Hypothalamus (tissue), 51 donors: ENCODE measurements around the gene ADARB1.

Experiments used
- DNase-seq, 51 donors: peaks; one replicate each; lab custom pipeline; 2025; lab: John Stamatoyannopoulos, UW

The ADARB1 gene

DNA sequence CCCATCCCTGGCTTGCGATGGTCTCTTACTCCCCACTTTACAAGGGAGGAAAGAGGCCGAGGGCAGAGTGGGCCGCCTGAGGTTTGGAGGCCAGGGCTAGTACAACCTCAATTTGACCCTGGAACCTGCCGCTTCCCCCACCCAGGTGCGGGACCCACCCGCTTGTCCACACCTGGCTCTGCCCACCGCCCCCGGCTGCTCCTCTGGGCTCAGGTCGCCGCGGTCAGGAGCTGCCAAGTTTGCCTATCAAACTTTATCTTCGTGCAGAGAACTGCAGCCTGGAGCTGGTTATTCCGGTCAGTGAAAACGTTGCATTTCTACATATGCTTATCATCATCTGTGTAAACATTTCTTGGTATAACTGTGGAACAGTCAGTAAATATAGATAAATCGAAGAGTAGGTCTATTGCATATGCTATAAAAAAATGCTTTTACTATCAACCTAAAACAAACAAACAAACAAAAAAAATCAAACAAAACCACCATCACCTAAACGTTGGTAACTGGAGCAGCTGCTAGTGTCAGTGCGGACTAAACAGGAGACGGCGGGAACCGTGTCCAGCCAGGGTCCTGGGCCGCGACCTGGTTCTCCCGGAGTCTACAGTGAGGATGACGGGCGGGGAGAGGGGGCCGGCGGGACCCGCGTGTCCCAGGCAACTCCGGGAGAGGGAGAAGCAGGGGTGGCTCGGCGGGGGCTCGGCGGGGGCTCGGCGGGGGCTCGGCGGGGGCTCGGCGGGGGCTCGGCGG, 906 bp upstream of the ADARB1 start:
- peak in 8 of 51 donors; percentile 15 to 50 (median 37) for DNase-seq

DNA sequence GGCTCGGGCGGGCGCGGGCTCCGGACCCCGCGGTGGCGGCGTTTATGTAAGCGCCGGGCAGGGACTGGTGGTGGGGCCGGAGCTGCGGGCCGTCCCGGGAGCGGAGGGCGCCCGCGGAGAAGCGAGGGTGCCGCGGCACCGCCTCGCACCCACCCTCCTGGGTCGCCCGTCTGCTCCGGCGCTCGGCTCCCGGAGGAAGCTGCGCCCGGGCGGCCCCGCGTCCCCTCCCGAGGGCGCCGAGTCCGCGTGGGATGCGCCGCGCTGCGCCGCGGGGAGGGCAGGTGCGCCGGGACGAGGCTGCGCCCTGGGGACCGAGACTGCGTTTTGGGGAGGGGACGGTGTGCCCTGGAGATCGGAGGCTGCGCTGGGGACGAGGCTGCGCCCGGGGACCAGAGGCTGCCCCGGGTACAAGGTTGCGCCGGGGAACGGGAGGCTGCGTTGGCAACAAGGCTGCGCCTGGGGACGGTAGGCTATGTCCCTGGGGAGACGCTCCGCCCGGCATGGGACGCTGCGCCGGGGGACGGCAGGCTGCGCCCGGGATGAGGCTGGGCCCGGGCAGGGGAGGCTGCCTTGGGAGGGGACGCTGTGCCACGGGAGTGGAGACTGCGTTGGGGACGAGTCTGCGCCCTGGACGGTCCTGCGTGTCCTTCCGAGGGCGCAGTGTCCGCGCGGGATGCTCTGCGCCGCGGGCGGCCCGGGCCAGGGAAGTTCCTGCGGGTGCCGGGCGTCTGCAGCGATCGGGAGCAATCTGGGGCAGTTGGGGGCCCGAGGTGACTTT, 627 bp downstream of the ADARB1 start:
- DNase-seq, result peak in 3 of 51 donors; percentile 16 to 54 (median 46)

DNA sequence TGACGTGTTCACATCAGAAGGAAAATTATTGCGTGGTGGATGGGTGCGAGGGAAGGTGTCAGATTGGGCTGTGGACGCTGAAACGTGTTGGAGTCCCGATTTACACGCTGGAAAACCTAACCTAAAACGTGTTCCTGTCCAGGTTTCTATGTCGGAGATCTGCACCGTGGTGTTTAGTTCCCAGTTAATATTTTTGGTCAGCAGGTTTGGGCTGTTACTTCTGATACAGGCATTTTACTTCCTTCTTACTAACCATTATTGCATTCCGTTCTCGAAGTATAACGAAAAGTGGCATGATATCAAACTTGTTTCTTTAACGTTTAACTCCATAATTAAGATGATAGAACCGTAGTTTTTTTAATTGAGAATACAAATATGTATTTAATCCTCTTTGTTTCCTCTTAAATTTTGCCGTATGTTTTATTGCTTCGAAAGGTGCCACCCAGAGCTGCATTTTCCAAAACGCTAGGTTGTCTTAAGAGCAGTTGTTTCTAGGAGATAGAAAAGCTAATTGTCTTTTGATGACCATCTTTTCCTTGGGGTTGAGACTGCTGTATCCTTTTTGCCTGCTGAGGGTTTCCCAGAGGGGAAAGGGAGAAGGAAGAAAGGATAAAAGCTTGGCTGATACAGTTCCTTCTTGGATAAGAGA, 1.3 kb downstream of the ADARB1 start:
- no peak for DNase-seq

DNA sequence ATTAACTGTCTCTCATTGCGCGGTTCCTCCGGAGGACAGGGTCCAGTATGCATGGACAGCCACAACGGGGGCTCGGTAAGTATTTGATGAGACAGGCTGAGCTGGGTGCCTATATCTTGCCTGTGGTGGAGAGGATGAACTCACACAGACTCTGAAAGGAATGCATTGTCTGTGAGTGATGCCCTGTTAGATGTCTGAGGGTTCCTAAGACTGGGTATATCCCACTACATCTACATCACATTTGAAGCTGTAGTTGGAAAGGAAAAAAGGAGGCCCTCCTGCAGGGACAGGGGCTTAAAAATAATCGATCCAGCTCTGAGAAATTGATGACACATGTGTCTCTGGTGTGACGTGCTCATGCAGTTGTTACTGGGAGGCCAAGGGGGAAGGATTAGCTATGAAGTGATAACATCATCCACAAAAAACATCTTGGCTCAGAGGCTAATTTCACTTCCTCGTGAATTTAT, 1.9 kb downstream of the ADARB1 start:
- DNase-seq, result no peak

DNA sequence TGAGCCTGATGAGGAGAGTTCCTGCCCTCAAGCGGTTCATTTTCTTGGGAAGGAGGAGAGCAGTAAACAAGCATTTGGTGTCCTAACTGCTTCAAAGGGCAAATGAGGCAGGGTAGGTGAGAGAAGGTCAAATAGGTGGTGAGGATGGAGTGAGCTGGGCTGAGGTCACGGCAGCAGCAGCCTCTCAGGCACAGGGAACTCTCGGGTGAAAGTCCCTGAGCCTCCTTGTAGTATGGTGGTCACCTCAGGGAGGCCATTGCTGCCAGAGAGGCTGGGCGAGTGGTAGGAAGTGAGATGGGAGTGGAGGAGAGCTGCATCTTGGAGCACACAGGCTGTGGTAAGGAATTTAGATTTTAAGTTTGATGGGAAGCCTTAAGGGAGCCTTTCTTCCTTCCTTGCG, 4.0 kb downstream of the ADARB1 start:
- DNase-seq, result no peak

DNA sequence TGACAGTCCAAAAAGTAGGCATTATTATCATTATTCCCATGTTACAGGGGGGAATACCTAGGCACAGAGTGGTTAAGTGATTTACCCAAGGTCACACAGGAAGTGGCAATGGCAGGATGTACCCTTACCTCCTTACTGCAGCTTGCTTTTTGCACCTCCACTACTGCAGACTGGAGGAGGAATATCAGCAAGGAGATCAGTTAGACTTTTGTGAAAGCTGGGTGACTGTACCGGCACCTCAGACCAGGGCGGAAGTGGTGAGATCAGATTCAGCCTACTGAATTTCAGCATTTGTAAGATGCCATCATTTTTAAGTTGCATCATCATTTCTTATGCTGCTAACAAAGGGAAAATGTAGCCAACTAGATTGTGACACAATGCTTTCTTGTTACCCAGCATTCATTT, 4.5 kb downstream of the ADARB1 start:
- no peak for DNase-seq

DNA sequence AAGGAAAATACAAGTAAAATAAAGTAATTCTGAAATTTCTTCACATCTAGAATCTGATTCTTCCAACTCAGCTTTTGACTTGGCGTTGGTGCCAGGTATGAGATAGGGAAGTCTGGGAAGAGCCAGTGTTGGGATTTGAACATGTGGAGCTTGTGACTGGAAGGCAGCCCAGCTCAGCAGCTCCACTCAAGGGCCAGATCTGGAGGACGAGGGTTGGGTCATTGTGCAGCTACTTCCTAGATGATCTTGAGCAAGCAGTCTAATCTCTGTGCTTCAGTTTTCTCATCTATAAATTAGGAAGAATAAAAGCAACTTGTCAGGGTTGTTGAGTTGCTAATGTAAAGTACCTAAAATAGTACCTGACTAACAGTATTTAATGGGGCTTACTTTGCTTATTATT, 5.0 kb downstream of the ADARB1 start:
- DNase-seq, result no peak

DNA sequence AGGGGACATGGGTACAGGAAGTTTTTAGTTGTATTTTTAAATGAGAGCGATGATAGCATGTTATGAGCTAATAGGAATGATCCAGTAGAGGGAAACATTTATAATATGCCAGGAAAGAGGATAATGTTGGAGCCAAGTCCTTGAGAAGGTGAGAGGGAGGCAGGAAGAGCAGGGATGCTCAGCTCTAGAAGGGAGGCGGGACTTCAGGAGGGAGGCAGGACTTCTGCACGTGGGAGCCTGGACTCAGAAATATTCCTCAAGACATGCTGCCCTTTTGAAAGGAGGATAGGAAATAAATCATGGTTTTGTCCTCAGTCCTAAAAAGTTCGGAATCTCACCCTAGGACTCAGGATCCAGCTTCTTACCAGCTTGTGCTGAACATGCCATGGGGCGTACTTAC, 5.9 kb downstream of the ADARB1 start:
- DNase-seq, result no peak

DNA sequence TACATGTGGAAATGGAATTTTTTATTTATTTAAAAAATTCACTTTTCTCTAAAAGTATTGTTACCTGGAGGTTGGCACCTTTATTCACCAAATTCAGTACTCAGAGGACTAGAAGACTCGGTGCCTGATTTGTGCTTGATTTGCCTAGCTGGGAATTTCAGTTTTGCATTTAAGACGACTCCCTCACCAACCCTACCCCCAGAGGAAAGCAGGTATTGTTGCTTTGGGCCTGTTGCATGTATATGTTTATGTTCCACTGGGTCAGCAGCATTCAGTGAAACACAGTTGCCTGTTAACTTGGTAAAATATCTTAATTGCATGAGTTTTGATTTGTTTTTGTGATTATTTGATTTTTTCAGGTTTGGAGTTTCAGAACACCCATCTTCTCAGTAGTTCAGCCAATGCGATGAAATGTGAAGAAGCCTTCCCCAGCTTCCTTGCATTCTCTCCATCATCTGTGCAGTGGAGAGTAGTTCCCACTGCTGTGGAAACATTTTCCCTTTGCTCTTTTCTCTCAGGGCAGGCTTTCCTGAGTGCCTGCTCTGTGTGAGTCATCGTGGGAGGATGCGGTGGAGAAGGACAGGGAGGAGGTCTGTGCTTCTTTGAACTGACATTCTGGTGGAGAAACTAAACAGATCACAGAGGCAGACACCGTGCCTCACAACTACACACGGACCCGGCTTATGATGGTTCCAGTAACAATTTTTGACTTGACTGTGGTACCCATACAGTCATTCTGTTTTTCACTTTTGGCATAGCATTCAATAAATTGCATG, 6.4 kb downstream of the ADARB1 start:
- no peak for DNase-seq

DNA sequence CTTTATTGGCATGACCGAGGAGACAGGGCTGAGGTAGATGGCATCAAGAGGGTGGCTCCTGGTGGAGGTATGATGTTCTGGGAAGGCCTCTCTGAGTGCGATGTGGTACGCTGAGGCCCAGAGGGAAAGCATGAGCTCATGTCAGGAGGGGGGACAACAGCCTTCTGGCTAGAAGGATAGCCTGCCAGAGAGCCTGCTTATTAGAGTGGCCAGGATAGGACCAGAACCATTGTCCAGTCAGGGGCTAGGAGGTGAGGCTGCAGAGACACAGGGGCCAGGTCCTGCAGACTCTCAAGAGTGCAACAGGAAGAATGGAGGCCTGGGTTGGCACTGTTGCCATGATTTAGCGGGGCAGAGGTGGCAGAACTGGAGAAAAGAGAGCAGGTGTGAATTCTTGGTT, 7.3 kb downstream of the ADARB1 start:
- DNase-seq, result no peak

DNA sequence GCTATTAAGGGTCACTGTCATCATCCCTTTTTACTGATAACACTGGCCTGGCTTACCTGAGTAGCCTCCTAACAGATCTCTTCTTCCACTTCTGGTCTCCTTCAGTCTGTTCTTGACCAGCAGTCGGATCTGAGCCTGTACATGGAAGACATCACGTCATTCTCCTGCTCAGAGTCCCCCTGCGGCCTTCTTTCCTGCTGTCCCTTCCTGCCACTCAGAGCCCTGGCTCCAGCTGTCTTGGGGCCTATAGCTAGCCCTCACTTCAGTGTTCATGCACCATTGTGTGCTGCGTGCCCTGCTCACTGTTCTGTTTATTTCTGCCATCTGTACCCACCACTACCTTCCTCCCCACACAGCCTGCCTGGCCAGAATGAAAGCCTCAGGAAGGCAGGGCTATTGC, 8.4 kb downstream of the ADARB1 start:
- no peak for DNase-seq

DNA sequence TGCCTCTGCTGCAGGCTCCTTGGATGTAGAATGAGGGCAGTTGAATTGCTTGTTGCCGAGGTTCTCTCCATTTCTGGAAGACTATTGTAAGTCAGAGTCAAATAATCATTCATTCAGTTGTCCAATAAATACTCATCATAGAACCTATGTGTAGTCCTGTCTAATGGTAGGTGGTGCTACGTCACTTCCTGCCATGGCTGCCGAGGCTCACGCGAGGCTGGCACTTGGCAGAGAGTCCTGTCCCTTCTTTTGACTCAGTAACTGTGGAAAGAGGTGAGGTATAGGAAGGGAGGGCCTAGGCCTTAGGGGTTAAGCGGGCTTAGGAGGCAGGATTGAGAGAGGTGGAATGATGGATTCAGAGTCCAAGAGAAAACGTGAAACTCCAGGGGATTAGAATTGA, 9.7 kb downstream of the ADARB1 start:
- DNase-seq, result no peak

DNA sequence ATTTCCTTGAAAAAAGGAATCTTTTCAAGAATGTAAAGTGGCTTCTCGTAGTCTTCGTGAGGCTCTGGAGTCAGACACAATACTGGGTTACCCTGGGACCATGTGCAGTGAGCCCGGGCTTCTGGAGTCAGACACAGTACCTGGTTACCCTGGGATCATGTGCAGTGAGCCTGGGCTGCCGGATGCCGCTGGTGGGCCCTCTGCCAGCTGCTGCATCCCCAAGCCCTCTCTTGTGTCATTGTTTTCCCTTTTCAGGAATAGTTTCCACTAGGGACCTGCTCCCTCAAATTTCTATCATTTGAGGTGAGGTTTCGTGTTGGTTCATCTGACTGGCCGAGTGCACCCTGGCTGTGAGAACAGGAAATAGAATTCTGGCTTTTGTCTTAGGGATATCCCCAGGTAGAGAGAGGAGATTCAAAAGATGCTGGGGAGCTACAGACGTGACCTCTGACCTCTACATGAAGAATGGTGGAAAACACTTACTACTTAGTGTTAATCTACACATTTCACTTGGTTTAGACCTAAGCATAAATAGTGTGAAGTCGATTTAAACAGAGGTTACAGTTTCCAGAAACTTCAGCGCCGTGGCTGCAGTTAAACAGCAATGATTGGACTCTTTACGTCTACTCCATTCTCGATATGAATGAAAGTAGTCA, 10.6 kb downstream of the ADARB1 start:
- no peak for DNase-seq

DNA sequence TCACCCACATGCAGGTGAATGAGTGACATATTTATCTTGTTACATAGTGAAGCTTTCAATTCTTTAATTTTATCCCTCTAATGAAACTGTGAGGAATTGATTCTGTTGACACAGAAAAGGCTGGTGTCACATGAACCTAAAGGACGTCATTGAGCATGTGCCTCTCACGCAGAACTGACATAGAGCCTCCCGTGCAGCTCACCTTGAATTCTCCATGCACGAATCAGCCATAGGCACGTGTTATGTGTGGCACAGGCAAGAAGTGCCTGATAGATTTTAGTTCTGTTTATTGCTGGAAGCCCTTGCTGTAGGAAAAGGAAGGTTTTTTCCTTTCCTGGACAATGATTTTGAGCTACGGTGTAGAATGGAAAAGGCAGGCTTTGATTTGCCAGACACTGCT, 11.3 kb downstream of the ADARB1 start:
- DNase-seq, result no peak

DNA sequence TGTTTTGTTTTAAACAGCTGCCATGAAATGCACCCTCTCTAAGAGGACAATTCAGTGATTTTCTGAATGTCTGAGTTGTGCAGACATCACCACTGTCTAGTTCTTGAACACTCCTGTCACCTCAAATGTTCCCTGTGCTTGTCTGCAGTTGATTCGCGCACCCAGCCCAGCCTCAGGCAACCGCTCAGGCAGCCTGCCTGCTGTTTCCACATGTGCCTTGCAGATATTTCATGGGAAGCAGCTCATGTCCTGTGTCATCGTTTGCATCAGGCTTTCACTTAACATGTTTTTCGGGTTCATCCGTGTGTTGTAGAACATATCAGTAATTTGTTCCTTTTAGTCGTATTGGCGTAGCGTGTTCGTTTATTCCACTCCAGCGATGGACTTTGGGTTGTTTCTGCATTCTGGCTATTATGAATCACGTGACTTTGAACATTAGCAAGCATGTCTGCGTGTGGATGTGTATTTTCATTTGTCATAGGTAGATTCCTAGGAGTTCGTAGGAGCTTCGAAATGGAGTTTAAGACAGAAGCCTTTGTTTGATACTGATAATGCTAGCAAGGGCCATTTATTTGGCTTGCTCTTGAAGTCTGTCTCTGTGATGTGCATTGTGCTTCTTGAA, 12.1 kb downstream of the ADARB1 start:
- DNase-seq, result no peak

DNA sequence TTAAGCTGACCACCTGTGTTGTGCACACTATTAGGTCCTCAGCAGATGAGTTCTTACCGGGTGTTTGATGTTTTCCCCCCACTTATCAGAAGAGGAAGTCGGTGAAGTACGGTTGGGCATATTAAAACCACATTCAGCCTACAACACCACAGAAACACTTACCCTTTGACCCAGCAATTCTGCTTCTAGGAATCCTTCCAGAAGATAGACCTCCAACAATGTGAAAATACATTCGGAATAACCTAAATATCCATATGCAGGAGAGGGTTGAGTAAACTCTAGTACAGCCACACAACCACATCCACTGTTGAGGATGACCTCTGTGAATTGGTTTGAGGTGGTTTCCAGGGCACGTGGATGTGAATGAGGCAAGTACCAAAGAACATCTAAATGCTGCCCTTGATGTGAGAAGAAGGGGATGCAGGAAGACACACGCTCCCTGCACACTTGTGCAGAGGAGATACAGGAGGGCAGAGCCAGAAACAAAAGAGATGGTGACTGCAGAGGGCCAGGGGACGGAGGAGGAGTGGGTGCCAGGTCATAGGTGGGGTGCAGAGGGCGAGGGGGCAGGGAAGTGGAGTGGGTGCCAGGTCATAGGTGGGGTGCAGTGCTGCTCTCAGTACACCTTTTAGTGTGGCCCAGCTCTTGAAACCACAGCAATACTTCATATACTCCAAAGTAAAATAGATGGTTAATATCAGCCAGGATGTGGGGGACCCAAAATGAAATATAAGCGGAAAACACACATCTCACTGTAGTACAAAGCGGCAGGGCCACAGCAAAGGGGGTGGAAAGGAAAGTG, 12.8 kb downstream of the ADARB1 start:
- DNase-seq, result no peak

DNA sequence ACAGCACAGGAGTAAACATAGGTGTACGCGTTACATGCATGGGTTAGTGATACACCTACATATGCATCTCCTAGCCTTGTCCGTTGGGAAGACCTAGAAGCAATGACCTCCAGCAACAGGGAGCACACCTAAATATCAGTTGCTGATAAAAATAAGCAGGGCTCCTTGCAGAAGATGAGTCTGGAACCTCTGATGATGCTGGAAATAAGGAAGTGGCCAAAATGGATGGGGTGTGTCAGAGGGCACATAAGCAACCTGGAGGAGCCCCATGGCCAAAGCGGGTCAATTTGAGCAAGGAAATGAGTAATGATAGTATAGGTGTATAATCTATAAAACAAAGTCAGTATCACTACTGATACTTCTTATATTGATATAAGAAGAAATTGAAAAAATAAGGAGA, 13.7 kb downstream of the ADARB1 start:
- no peak for DNase-seq

DNA sequence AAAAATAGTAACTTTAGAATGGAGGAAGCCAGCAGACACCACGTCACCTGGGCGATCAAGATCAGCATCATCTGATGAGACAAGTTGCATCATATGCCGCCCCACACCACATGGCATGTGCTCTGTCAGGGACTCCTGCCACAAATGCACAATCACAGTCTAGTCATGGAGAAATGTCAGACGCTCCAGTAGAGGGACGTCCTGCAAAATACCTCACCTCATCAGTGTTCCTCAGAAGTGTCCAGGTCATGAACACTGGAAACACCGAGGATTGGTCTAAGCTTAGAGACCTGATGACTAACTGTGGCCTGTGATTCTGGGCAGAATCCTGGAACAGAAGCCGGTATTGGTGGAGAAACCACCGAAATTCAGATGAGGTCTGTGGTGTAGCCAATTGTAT, 14.3 kb downstream of the ADARB1 start:
- no peak for DNase-seq

DNA sequence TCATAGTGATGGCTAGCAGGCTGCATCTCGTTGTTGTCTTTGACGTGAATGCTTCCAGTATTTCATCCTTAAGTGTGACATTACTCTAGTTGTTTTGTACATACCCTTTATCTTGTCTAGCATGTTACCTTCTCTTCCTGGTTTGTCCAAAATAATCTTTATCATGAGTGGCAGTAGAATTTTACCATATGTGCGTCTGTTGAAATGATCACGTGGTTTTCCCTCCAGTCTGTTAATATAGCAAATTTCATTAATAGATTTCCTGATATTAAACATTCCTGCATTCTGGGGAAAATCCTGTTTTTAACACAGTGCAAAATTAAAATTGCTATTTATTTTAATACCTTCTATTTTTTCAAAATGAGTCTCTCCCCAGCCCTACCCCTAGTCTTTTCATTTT, 15.6 kb downstream of the ADARB1 start:
- no peak for DNase-seq
